Activated naive CD4-positive, alpha-beta T cell treated with anti-CD3 and anti-CD28 coated beads, Interleukin-2, amount 50 U/mL, for 72 hours (primary cell): ENCODE results near the gene FOXO1. TPM values are rescaled to one million over a fixed set of nuclear protein-coding genes. Genes with fewer than 3 reads are reported as not detected.

ENCODE experiments used
- ATAC-seq, 2 donors: fragments of 150-1000 bp; cut with Tn5 transposase; 2 replicates each; pipeline ENCODE4 v1.10.0; 2021; ENCODE audit warnings: mild to moderate bottlenecking in 2 of 2, moderate library complexity in 2 of 2
- DNase-seq, 2 donors: peaks; one replicate each; pipeline ENCODE4 v3.0.0; 2021 to 2022; ENCODE audit warnings: low spot score in 2 of 2
- H3K27ac Mint-ChIP-seq, 2 donors: one replicate each; pipeline ENCODE4 v1.8.0; 2022; ENCODE audit warnings: mild to moderate bottlenecking in 2 of 2, mixed read lengths in 2 of 2
- H3K36me3 Mint-ChIP-seq, 2 donors: one replicate each; pipeline ENCODE4 v1.8.0; 2022; ENCODE audit warnings: mixed read lengths in 2 of 2
- H3K9me3 Mint-ChIP-seq, 2 donors: one replicate each; pipeline ENCODE4 v1.8.0; 2022; ENCODE audit warnings: mixed read lengths in 2 of 2
- total RNA-seq, 2 donors: library from RNA; stranded (reverse); gene quantifications; one replicate each; pipeline ENCODE4 v1.2.3, GENCODE V29; 2022

The FOXO1 gene
- total RNA-seq, 2 donors from 2014 or later, result 40.4 to 57.8 TPM

DNA sequence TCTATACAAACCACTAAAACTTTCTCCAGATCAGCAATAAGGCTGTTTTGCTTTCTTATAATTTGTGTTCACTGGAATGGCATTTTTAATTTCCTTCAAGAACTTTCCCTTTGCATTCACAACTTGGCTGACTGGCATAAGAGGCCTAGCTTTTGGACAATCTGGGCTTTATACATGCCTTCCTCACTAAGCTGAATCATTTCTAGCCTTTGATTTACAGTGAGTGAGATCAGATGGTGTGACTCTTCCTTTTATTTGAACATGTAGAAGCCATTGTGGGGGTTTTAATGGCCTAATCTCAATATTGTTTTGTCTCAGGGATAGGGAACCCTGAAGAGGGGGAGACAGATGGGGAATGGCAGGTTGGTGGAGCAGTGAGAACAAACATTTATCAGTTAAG is 82.7 kb downstream of the FOXO1 start:
- Mint-ChIP-seq H3K27ac (peak overlapping the region in 1 of 2 donors; percentile 4), H3K36me3 (peaks cover 0 to 17% of the 10 kb centered on the region in 2 donors), H3K9me3 (peaks cover 5 to 6% of the 10 kb centered on the region in 2 donors)
- ATAC-seq, result peak; percentile 50 to 77
- DNase-seq, result no peak

- peaks cover 5 to 6% of the 10 kb centered on the region in 2 donors for H3K9me3 Mint-ChIP-seq
- H3K36me3 Mint-ChIP-seq, result peaks cover 0 to 17% of the 10 kb centered on the region in 2 donors
- DNase-seq (no peak), ATAC-seq (no peak)
- H3K27ac Mint-ChIP-seq, result no peak overlapping the region
Observed at GRCh38 chr13:40582531-40582930, 83.9 kb downstream of the FOXO1 start.

DNA sequence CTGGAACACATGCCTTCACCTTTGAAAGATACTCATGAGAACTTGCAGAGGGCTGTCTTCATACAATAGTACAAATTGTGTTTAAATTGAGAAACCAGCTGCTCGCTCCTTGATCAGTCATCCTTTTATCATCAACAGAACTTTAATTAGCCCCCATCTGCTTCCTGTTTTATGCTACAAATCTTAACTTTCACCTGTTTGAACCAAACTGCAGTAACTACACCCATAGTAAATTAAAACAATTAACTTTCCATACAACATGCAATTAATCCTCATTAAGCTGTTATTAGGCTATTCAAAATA is 85.2 kb downstream of the FOXO1 start:
- no peak for DNase-seq
- Mint-ChIP-seq H3K36me3 (peaks cover 0 to 17% of the 10 kb centered on the region in 2 donors), H3K9me3 (peaks cover 5 to 6% of the 10 kb centered on the region in 2 donors), H3K27ac (peak overlapping the region; percentile 21 to 61)
- ATAC-seq, result no peak

DNA sequence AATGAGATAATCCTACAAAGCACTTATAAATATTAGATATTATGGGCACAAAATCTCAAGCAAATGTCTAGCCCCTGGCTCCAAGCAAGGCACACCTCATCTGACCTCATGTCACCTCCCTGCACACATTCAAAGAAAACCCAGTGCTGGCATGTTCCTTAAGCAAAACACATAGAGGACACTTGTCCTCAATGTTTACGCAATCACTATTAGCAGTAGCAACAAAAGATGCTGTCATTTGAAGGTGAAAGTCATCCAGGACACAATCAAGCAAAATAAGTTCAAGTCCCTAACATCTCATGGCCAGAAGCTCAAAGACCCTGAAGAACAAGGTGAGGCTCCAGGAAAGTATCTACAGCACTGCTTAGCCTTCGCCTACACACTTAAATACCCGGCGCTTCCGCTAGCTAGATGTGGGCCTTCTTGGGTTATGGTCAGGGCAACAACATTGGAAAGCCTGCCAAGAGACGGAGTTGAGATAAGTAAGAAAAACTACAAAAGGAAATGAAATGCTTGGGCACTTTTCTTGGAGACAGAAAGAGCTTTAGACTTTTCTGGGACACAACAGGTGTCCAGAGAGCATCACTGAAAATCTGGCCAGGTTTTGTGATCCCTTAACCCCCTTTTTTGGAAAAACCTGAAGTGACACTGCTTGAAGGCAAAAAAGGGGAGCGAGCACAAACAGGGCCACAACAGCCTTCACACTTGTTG is 85.7 kb downstream of the FOXO1 start:
- H3K36me3 Mint-ChIP-seq, result peaks cover 0 to 17% of the 10 kb centered on the region in 2 donors
- H3K9me3 Mint-ChIP-seq, result peaks cover 5 to 6% of the 10 kb centered on the region in 2 donors
- peak overlapping the region; percentile 21 to 34 for H3K27ac Mint-ChIP-seq
- no peak for ATAC-seq
- DNase-seq, result no peak

DNA sequence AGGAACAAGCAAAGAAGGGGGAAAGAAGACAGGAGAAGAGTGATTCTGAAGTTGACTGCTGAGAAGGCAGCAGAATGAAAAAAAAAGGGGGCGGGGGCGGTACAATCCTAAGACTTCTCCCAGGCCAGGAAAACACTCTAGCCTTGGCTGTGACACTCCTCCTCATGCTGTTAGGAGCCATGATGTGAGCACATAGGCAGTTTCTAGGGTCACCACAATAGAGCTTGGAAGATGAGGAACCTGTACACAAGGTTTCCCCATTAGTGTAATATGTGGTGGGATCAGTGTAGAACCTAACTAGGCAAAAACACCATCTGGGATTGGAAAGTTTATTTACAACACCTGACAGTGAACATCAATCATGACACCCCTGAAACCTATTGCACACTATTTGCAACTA is 86.9 kb downstream of the FOXO1 start:
- ATAC-seq, result no peak
- Mint-ChIP-seq H3K9me3 (peaks cover 5 to 6% of the 10 kb centered on the region in 2 donors), H3K27ac (no peak overlapping the region), H3K36me3 (peaks cover 0 to 17% of the 10 kb centered on the region in 2 donors)
- no peak for DNase-seq

DNA sequence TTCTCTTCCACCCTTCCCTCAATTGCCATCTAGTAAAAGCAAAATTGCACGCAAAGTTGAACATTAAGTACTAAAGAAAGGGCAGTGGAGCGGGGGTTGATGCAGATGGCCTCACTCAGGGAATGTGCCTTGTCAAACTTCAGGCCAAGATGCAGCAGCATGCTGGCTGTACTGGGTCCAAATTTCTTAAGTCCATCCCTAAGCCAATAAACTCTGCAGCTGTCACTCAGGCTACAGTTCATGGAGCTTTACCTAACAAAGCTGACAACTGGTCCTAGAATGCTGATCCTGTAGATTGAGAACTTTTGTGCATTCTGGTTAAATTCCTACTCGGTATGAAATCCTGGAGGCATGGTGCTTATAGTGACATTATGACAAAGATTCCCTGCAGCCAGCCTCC is 88.4 kb downstream of the FOXO1 start:
- Mint-ChIP-seq H3K9me3 (no peaks in the 10 kb centered on the region), H3K36me3 (peaks cover 0 to 8% of the 10 kb centered on the region in 2 donors), H3K27ac (peak overlapping the region in 1 of 2 donors; percentile 57)
- ATAC-seq, result no peak
- DNase-seq, result no peak

- no peaks in the 10 kb centered on the region for H3K36me3 Mint-ChIP-seq
- DNase-seq, result no peak
- peak overlapping the region; percentile 6 to 56 for H3K27ac Mint-ChIP-seq
- peak; percentile 34 to 38 for ATAC-seq
- no peaks in the 10 kb centered on the region for H3K9me3 Mint-ChIP-seq
Observed at GRCh38 chr13:40576369-40576768, 90.1 kb downstream of the FOXO1 start.

DNA sequence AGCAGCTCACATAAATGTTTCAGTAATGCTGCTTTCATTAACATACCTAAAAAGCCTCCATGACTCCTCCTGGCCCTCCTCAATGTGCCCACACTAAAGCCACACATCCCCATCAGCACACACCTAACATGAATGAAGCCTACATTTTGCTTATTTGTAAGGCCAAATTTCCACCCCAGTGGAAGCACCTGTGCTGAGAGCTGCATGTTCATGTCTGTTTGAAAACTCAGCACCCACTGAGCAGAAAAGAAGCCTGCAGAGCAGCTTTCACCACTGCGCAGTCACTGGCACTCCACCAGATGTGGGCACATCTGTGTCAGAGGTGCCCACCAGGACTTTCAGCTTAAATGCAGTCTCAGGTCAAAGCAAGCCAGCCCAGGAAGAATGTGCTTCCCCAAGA is 93.5 kb downstream of the FOXO1 start:
- Mint-ChIP-seq H3K9me3 (no peaks in the 10 kb centered on the region), H3K36me3 (peaks cover 0 to 6% of the 10 kb centered on the region in 2 donors), H3K27ac (peak overlapping the region; percentile 20 to 51)
- DNase-seq (no peak), ATAC-seq (peak in 1 of 2 donors; percentile 25)

GRCh38 chr13:40571338-40571963 is 95.0 kb downstream of the FOXO1 start:
- DNase-seq (no peak), ATAC-seq (peak in 1 of 2 donors; percentile 16)
- peaks cover 0 to 7% of the 10 kb centered on the region in 2 donors for H3K36me3 Mint-ChIP-seq
- H3K9me3 Mint-ChIP-seq, result no peaks in the 10 kb centered on the region
- H3K27ac Mint-ChIP-seq, result peak overlapping the region in 1 of 2 donors; percentile 70

DNA sequence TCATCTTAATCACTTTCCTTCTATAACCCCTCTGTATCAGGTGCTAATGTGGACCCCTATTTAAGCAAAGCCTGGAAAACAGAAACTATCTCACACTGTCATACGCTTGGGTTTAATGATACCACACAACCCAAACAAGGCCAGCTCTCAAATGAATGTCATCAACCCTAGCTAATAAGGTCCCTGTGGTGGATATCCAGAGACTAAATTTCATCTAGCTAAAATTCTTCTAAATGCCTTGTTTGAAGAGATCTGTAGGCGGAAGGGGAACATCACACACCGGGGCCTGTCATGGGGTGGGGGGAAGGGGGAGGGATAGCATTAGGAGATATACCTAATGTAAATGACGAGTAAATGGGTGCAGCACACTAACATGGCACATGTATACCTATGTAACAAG is 95.5 kb downstream of the FOXO1 start:
- Mint-ChIP-seq H3K36me3 (peaks cover 0 to 7% of the 10 kb centered on the region in 2 donors), H3K27ac (peak overlapping the region in 1 of 2 donors; percentile 70), H3K9me3 (no peaks in the 10 kb centered on the region)
- ATAC-seq, result peak; percentile 16 to 28
- no peak for DNase-seq

GRCh38 chr13:40569024-40569350 is 97.5 kb downstream of the FOXO1 start:
- H3K9me3 Mint-ChIP-seq, result no peaks in the 10 kb centered on the region
- H3K27ac Mint-ChIP-seq, result peak overlapping the region; percentile 51 to 55
- no peak for ATAC-seq
- H3K36me3 Mint-ChIP-seq, result peaks cover 0 to 7% of the 10 kb centered on the region in 2 donors
- no peak for DNase-seq

GRCh38 chr13:40568246-40569023 is 98.0 kb downstream of the FOXO1 start:
- Mint-ChIP-seq H3K27ac (peak overlapping the region; percentile 55 to 73), H3K36me3 (peaks cover 0 to 7% of the 10 kb centered on the region in 2 donors), H3K9me3 (no peaks in the 10 kb centered on the region)
- DNase-seq, result no peak
- no peak for ATAC-seq

- DNase-seq (no peak), ATAC-seq (no peak)
- Mint-ChIP-seq H3K9me3 (no peaks in the 10 kb centered on the region), H3K36me3 (peaks cover 0 to 7% of the 10 kb centered on the region in 2 donors), H3K27ac (peak overlapping the region in 1 of 2 donors; percentile 74)
Observed at GRCh38 chr13:40566811-40567210, 99.6 kb downstream of the FOXO1 start.

- DNase-seq (no peak), ATAC-seq (peak; percentile 44 to 52)
- Mint-ChIP-seq H3K27ac (peak overlapping the region; percentile 49 to 84), H3K9me3 (peaks cover 0 to 3% of the 10 kb centered on the region in 2 donors), H3K36me3 (peaks cover 4 to 15% of the 10 kb centered on the region in 2 donors)
Observed at GRCh38 chr13:40565282-40566148, 100.9 kb downstream of the FOXO1 start.

DNA sequence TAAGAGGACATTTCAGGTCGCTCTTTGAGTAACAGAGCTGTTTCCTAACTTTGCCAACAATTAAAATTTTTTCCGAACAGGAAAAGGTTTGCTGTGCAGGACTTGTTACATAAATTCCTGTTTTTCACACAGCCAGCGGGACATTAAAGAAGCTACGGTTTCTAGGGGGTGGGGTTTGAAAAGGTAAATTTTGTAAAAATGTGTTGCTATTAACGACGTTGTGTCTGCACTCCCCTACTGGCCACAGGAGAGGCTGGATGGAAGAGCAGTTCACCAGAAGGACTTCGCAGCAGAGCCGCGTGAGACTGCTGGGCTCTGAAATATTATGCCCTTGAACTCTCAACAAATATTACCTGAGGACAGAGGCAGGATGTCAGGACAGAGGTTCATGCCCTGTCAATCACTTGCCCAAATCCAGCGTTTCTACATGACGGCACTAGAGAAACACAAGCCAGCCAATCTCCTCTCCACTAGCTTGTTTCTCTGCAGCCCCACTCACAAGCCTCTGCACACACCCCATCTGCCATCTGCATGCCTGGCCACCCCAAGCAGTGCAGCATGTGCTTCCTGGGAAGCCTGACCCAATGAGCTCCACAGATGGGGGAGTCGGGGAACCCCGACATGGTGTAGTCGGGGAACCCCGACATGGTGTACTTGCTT is 102.0 kb downstream of the FOXO1 start:
- Mint-ChIP-seq H3K27ac (peak overlapping the region; percentile 60 to 85), H3K36me3 (peaks cover 12 to 25% of the 10 kb centered on the region in 2 donors), H3K9me3 (peaks cover 0 to 4% of the 10 kb centered on the region in 2 donors)
- ATAC-seq, result peak in 1 of 2 donors; percentile 20
- DNase-seq, result no peak
